ENCODE results near the gene UTP14A. TPM values are rescaled to one million over a fixed set of nuclear protein-coding genes. Genes with fewer than 3 reads are reported as not detected.

UTP14A gene
- polyA plus RNA-seq, 2 of the 4 experiments (the other 2 are of a cell fraction): 38.7 to 47.3 TPM

DNA sequence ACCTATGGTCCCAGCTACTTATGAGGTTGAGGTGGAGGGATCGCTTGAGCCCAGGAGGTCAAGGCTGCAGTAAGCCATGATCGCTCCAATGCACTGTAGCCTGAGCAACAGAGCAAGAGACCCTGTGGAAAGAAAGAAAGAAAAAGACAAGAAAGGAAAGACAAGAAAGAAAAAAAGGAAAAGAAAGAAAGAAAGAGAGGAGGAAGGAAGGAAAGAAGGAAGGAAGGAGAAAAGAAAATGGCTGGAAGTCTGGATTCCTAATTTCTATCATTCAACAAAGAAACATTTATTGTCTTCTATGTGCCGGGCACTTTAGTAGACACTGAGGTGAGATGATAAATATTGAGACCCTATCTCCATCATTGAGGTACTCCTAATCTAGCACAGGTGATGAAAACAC lies 49.7 kb downstream of the UTP14A start:
- ATAC-seq: no peak
- ChIA-PET CTCF (interaction anchor here (0.8 kb wide), 2 partner anchors 10 to 105 kb away, joined by 3 read pairs; no protein-coding TSS in a partner anchor), POLR2A (no interaction called here)
- Histone ChIP-seq H3K4me1 (peaks cover 3% of the 10 kb centered on the region; the same call in 2 of the 3 replicates), H3K9me3 (no peaks in the 10 kb centered on the region), H3K4me3 (no peak overlapping the region), H3K4me2 (no peak overlapping the region), H3K27ac (no peak overlapping the region)
- FAIRE-seq: no peak
- no peak for DNase-seq (ENCODE audit: low read depth in 1 of 2, low spot score in 1 of 2)
- TF ChIP-seq SMC3 (IDR thresholded peaks at IDR 0.05): no peak
- TF ChIP-seq, protein P1, sequence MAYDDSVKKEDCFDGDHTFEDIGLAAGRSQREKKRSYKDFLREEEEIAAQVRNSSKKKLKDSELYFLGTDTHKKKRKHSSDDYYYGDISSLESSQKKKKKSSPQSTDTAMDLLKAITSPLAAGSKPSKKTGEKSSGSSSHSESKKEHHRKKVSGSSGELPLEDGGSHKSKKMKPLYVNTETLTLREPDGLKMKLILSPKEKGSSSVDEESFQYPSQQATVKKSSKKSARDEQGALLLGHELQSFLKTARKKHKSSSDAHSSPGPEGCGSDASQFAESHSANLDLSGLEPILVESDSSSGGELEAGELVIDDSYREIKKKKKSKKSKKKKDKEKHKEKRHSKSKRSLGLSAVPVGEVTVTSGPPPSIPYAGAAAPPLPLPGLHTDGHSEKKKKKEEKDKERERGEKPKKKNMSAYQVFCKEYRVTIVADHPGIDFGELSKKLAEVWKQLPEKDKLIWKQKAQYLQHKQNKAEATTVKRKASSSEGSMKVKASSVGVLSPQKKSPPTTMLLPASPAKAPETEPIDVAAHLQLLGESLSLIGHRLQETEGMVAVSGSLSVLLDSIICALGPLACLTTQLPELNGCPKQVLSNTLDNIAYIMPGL (CRISPR knock-in tag; IDR thresholded peaks at IDR 0.05; ENCODE audit: borderline replicate concordance): no peak
- TF ChIP-seq CBX2 (IDR thresholded peaks at IDR 0.05; ENCODE audit: borderline replicate concordance, low read depth): no peak
- TF ChIP-seq POLR2A (IDR thresholded peaks at IDR 0.05; ENCODE audit: low read length): no peak
- 98% methylated on average over 3 of the region's 3 CpGs for WGBS (ENCODE audit: missing lambda C conversion rate)

DNA sequence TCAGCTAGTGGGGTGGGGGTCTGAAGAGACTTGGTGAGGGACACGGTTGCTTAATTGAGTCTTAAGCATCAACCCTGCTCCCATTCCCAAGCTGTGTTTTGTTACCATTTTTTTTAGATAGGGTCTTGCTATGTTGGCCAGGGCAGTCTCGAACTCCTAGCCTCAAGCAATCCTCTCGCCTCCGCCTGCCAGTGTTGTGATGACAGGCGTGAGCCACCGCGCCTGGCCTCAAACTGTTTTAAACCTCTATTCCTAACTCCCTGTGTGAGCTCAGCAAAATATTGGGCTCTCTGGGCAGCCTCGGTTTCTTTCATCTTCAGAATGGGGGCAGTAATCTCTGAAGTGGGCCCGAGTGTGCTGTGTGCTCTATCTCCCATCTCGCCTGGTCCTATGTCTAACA lies 50.2 kb downstream of the UTP14A start:
- no peak overlapping the region for H3K4me2 ChIP-seq

DNA sequence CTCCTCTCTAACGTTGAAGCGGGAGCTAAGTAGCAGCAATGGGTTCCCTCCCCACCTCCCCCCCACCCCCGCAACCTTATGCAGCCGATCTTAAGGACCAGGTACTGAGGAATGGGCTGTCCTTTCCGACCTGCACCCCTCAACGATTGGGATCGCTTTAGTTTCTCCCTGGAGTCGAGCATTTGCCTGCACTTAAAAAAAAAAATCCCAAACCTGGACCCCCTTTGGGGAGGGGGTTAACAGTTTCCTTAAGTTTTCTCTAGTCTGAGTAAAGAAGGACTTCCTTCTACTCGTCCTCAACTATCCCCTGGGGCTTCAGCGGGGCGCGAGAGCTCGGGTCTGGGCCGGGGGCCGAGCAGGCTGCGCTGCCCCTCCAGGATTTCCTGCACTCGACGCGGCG lies 50.8 kb downstream of the UTP14A start:
- peak overlapping the region; percentile 61 for H3K4me3 ChIP-seq
- peak overlapping the region; percentile 99 for H3K4me2 ChIP-seq
- FAIRE-seq: no peak
- no peaks in the 10 kb centered on the region for H3K9me3 ChIP-seq
- DNase-seq (ENCODE audit: low read depth in 1 of 2, low spot score in 1 of 2): no peak
- H3K4me1 ChIP-seq: peaks cover 8% of the 10 kb centered on the region
- peak overlapping the region; percentile 86 to 88 for H3K27ac ChIP-seq
- no peak for ATAC-seq
- POLR2A ChIA-PET: interaction anchor here (0.9 to 2.4 kb wide), 3 partner anchors 25 to 51 kb away, joined by 3 to 8 read pairs (median 5); partner anchors contain the start of gene UTP14A
- no peak for TF ChIP-seq RNF2 (IDR thresholded peaks at IDR 0.05; ENCODE audit: borderline replicate concordance, low read depth)
- TF ChIP-seq ESRRA (IDR thresholded peaks at IDR 0.05; ENCODE audit: borderline replicate concordance, low read length): no peak
- TF ChIP-seq HEYL (CRISPR knock-in tag; IDR thresholded peaks at IDR 0.05): no peak
- TF ChIP-seq SREBF2 (IDR thresholded peaks at IDR 0.05): no peak
- TF ChIP-seq KDM1A (IDR thresholded peaks at IDR 0.05; ENCODE audit: low read depth): no peak
- TF ChIP-seq JUNB (IDR thresholded peaks at IDR 0.05): no peak
- no peak for TF ChIP-seq NFE2L2 (conservative IDR thresholded peaks at IDR 0.05; ENCODE audit: low read length)
- TF ChIP-seq FOSB (CRISPR knock-in tag; IDR thresholded peaks at IDR 0.05): no peak
- WGBS (ENCODE audit: missing lambda C conversion rate): 50% methylated on average over 7 of the region's 20 CpGs
- CTCF ChIA-PET: interaction anchor here (0.7 to 1.2 kb wide), 3 partner anchors 11 to 316 kb away, joined by 3 to 4 read pairs (median 3); no protein-coding TSS in a partner anchor

More for the DNA sequence above, 50.2 kb downstream of the UTP14A start:
- FAIRE-seq (no peak), ATAC-seq (no peak), DNase-seq (ENCODE audit: low read depth in 1 of 2, low spot score in 1 of 2) (no peak)
- no peaks in the 10 kb centered on the region for H3K9me3 ChIP-seq
- TF ChIP-seq SMC3 (IDR thresholded peaks at IDR 0.05): no peak
- no peak for TF ChIP-seq TP53 (CRISPR knock-in tag; IDR thresholded peaks at IDR 0.05)
- TF ChIP-seq, protein P2, sequence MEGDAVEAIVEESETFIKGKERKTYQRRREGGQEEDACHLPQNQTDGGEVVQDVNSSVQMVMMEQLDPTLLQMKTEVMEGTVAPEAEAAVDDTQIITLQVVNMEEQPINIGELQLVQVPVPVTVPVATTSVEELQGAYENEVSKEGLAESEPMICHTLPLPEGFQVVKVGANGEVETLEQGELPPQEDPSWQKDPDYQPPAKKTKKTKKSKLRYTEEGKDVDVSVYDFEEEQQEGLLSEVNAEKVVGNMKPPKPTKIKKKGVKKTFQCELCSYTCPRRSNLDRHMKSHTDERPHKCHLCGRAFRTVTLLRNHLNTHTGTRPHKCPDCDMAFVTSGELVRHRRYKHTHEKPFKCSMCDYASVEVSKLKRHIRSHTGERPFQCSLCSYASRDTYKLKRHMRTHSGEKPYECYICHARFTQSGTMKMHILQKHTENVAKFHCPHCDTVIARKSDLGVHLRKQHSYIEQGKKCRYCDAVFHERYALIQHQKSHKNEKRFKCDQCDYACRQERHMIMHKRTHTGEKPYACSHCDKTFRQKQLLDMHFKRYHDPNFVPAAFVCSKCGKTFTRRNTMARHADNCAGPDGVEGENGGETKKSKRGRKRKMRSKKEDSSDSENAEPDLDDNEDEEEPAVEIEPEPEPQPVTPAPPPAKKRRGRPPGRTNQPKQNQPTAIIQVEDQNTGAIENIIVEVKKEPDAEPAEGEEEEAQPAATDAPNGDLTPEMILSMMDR (IDR thresholded peaks at IDR 0.05): no peak
- TF ChIP-seq KDM1A (IDR thresholded peaks at IDR 0.05; ENCODE audit: low read depth): peak; percentile 59; the same call in 1 of the 2 replicates
- POLR2A ChIA-PET: interaction anchor here (2.4 kb wide), 1 partner anchor 50 kb away, joined by 5 read pairs; the partner anchor contains the start of gene UTP14A
- H3K4me1 ChIP-seq: peaks cover 3% of the 10 kb centered on the region; the same call in 2 of the 3 replicates
- 97% methylated on average over 10 of the region's 10 CpGs for WGBS (ENCODE audit: missing lambda C conversion rate)
- H3K4me3 ChIP-seq: no peak overlapping the region
- CTCF ChIA-PET: interaction anchor here (0.8 to 1.2 kb wide), 3 partner anchors 10 to 104 kb away, joined by 3 read pairs; no protein-coding TSS in a partner anchor
- H3K27ac ChIP-seq: no peak overlapping the region

Measured in A549 (cell line).